ENCODE data around the gene BTBD19. TPM values are rescaled to one million over a fixed set of nuclear protein-coding genes. Genes with fewer than 3 reads are reported as not detected.

The BTBD19 gene
- total and polyA plus RNA-seq, 4 experiments from 2014 or later = 0.25 to 16.8 (median 7.5) TPM

Other genes with a start within 250 kb of the BTBD19 start
- gene TMEM53, start 134.0 kb upstream of the BTBD19 start, total RNA-seq = 1 to 10 TPM; 1.7 to 2.2 TPM
- gene TMEM53, start 134.0 kb upstream of the BTBD19 start, polyA plus RNA-seq = 1 to 10 TPM; 3.5 to 5.7 TPM
- gene ARMH1, start 133.8 kb upstream of the BTBD19 start, total RNA-seq = 10 to 100 TPM; 64.0 to 74.5 TPM
- gene ARMH1, start 133.8 kb upstream of the BTBD19 start, polyA plus RNA-seq = 10 to 100 TPM; 26.0 to 30.4 TPM
- gene RNU5D-1, start 77.4 kb upstream of the BTBD19 start, total RNA-seq = not detected
- gene RNU5D-1, start 77.4 kb upstream of the BTBD19 start, polyA plus RNA-seq = not detected
- 1 to 10 TPM; 1.4 to 1.5 TPM for gene KIF2C, start 68.7 kb upstream of the BTBD19 start, total RNA-seq
- under 1 TPM in 1 of 2 donors, not detected in 1; 0.16 TPM for gene KIF2C, start 68.7 kb upstream of the BTBD19 start, polyA plus RNA-seq
- 1,000 to 10,000 TPM; 2,728 to 2,811 TPM for gene RPS8, start 33.0 kb upstream of the BTBD19 start, total RNA-seq
- gene RPS8, start 33.0 kb upstream of the BTBD19 start, polyA plus RNA-seq = 1,000 to 10,000 TPM in 1 of 2 donors, 100 to 1,000 TPM in 1; 778 to 1,323 TPM
- 1 to 10 TPM; 1.2 to 1.6 TPM for gene BEST4, start 20.4 kb upstream of the BTBD19 start, total RNA-seq
- under 1 TPM in 1 of 2 donors, not detected in 1; 0.20 TPM for gene BEST4, start 20.4 kb upstream of the BTBD19 start, polyA plus RNA-seq
- gene PLK3, start 8.1 kb upstream of the BTBD19 start, total RNA-seq = 100 to 1,000 TPM; 151 to 153 TPM
- 10 to 100 TPM; 37.3 to 43.7 TPM for gene PLK3, start 8.1 kb upstream of the BTBD19 start, polyA plus RNA-seq
- under 1 TPM in 1 of 2 experiments, not detected in 1; 0.47 TPM for gene DYNLT4, start 1.2 kb upstream of the BTBD19 start, total RNA-seq
- gene DYNLT4, start 1.2 kb upstream of the BTBD19 start, polyA plus RNA-seq = 1 to 10 TPM; 1.0 to 1.6 TPM
- gene PTCH2, start 34.7 kb downstream of the BTBD19 start, total RNA-seq = 1 to 10 TPM; 1.3 to 1.4 TPM
- under 1 TPM in 1 of 2 donors, not detected in 1; 0.20 TPM for gene PTCH2, start 34.7 kb downstream of the BTBD19 start, polyA plus RNA-seq
- gene EIF2B3, start 178.1 kb downstream of the BTBD19 start, total RNA-seq = 10 to 100 TPM; 13.7 to 16.1 TPM
- 10 to 100 TPM; 24.2 to 25.9 TPM for gene EIF2B3, start 178.1 kb downstream of the BTBD19 start, polyA plus RNA-seq
- gene HECTD3, start 202.8 kb downstream of the BTBD19 start, total RNA-seq = 10 to 100 TPM; 56.3 to 61.3 TPM
- gene HECTD3, start 202.8 kb downstream of the BTBD19 start, polyA plus RNA-seq = 10 to 100 TPM; 15.6 to 31.6 TPM
- gene UROD, start 203.7 kb downstream of the BTBD19 start, total RNA-seq = 10 to 100 TPM; 46.0 to 52.0 TPM
- gene UROD, start 203.7 kb downstream of the BTBD19 start, polyA plus RNA-seq = 100 to 1,000 TPM in 1 of 2 donors, 10 to 100 TPM in 1; 77.3 to 114 TPM